Parathyroid adenoma (tissue), 2 donors: ENCODE data around the gene KRT81.
"Not testable (repeated sequence)": the region's sequence is repeated elsewhere in the genome, so short reads cannot be mapped to it uniquely, and the experiment has no call there.

Experiments used
- H2AFZ ChIP-seq: fragments of 300-600 bp; sonication (generic); one replicate; pipeline ENCODE4 v1.7.0; 2017; ENCODE audit warnings: antibody characterized with exemption, mild to moderate bottlenecking
- H3K27ac ChIP-seq: fragments of 300-600 bp; sonication (generic); one replicate; pipeline ENCODE4 v1.7.0; 2017
- H3K27me3 ChIP-seq: fragments of 300-600 bp; sonication (generic); one replicate; pipeline ENCODE4 v1.7.0; 2017; ENCODE audit warnings: low read length; ENCODE audit not compliant: control insufficient read depth, insufficient read depth
- H3K36me3 ChIP-seq: fragments of 300-600 bp; sonication (generic); one replicate; pipeline ENCODE4 v1.7.0; 2017; ENCODE audit warnings: low read length; ENCODE audit not compliant: control insufficient read depth, insufficient read depth
- H3K4me1 ChIP-seq: fragments of 300-600 bp; sonication (generic); one replicate; pipeline ENCODE4 v1.7.0; 2017; ENCODE audit warnings: control low read depth
- H3K4me2 ChIP-seq: fragments of 300-600 bp; sonication (generic); one replicate; pipeline ENCODE4 v1.7.0; 2017; ENCODE audit warnings: low read length
- H3K4me3 ChIP-seq: fragments of 300-600 bp; sonication (generic); one replicate; pipeline ENCODE4 v1.7.0; 2017; ENCODE audit warnings: low read depth, low read length
- H3K79me2 ChIP-seq: fragments of 300-600 bp; sonication (generic); one replicate; pipeline ENCODE4 v1.7.0; 2017; ENCODE audit warnings: control low read depth
- H3K9ac ChIP-seq: fragments of 300-600 bp; sonication (generic); one replicate; pipeline ENCODE4 v1.7.0; 2017; ENCODE audit warnings: mild to moderate bottlenecking
- H3K9me3 ChIP-seq: fragments of 300-600 bp; sonication (generic); one replicate; pipeline ENCODE4 v1.7.0; 2017; ENCODE audit warnings: low read length; ENCODE audit not compliant: control insufficient read depth
- CTCF ChIP-seq: fragments of 300-600 bp; sonication (generic); IDR thresholded peaks from one replicate; pipeline ENCODE4 v1.7.0; 2017; ENCODE audit warnings: antibody characterized with exemption, mild to moderate bottlenecking
- donor health status: primary hyperparathyroidism.

KRT81 gene

GRCh38 chr12:52243856-52244614 is 47.3 kb downstream of the KRT81 start:
- peak overlapping the region; percentile 90 for H2AFZ ChIP-seq
- H3K36me3 ChIP-seq, result no peaks in the 10 kb centered on the region
- H3K9ac ChIP-seq, result peak overlapping the region; percentile 55
- TF ChIP-seq CTCF, result no peak
- H3K9me3 ChIP-seq, result no peaks in the 10 kb centered on the region
- H3K27me3 ChIP-seq, result no peaks in the 10 kb centered on the region
- no peaks in the 10 kb centered on the region for H3K79me2 ChIP-seq
- H3K4me3 ChIP-seq, result peak overlapping the region; percentile 39
- peaks cover 39% of the 10 kb centered on the region for H3K4me1 ChIP-seq
- peak overlapping the region; percentile 100 for H3K27ac ChIP-seq
- H3K4me2 ChIP-seq, result peak overlapping the region; percentile 68

- Histone ChIP-seq H3K4me3 (peak overlapping the region; percentile 39), H2AFZ (peak overlapping the region; percentile 90), H3K9ac (peak overlapping the region; percentile 55), H3K9me3 (no peaks in the 10 kb centered on the region), H3K4me2 (peak overlapping the region; percentile 68), H3K4me1 (peaks cover 34% of the 10 kb centered on the region), H3K27ac (peak overlapping the region; percentile 100), H3K36me3 (no peaks in the 10 kb centered on the region), H3K79me2 (no peaks in the 10 kb centered on the region), H3K27me3 (no peaks in the 10 kb centered on the region)
- TF ChIP-seq CTCF, result peak; percentile 3
Measured at GRCh38 chr12:52243259-52243855, 48.0 kb downstream of the KRT81 start.

- H3K79me2 ChIP-seq, result no peaks in the 10 kb centered on the region
- peak overlapping the region; percentile 100 for H3K27ac ChIP-seq
- H3K4me2 ChIP-seq, result peak overlapping the region; percentile 68
- no peaks in the 10 kb centered on the region for H3K36me3 ChIP-seq
- H2AFZ ChIP-seq, result peak overlapping the region; percentile 90
- no peak overlapping the region for H3K9ac ChIP-seq
- peaks cover 38% of the 10 kb centered on the region for H3K4me1 ChIP-seq
- no peaks in the 10 kb centered on the region for H3K9me3 ChIP-seq
- no peaks in the 10 kb centered on the region for H3K27me3 ChIP-seq
- H3K4me3 ChIP-seq, result no peak overlapping the region
- no peak for TF ChIP-seq CTCF
Measured at GRCh38 chr12:52242442-52243258, 48.7 kb downstream of the KRT81 start.

GRCh38 chr12:52241205-52241842 is 50.0 kb downstream of the KRT81 start:
- Histone ChIP-seq H3K9me3 (no peaks in the 10 kb centered on the region), H3K27ac (no peak overlapping the region), H3K4me2 (no peak overlapping the region), H3K36me3 (no peaks in the 10 kb centered on the region), H2AFZ (no peak overlapping the region), H3K79me2 (no peaks in the 10 kb centered on the region), H3K27me3 (no peaks in the 10 kb centered on the region), H3K4me3 (no peak overlapping the region), H3K9ac (no peak overlapping the region), H3K4me1 (peaks cover 34% of the 10 kb centered on the region)
- TF ChIP-seq CTCF, result no peak

GRCh38 chr12:52240247-52240646 is 51.1 kb downstream of the KRT81 start:
- not testable (repeated sequence) for H3K27me3 ChIP-seq

More at GRCh38 chr12:52240247-52240646, 51.1 kb downstream of the KRT81 start:
- H2AFZ ChIP-seq, H3K9ac ChIP-seq, H3K36me3 ChIP-seq, H3K9me3 ChIP-seq, H3K79me2 ChIP-seq, H3K4me2 ChIP-seq, H3K27ac ChIP-seq, H3K4me3 ChIP-seq: not testable (repeated sequence)
- peaks cover 32% of the 10 kb centered on the region for H3K4me1 ChIP-seq
